ENCODE data around the gene RGL3.
A peak's percentile ranks its signal among the peaks of the same experiment; 100 is the strongest.
"Not testable (repeated sequence)": the region's sequence is repeated elsewhere in the genome, so short reads cannot be mapped to it uniquely, and the experiment has no call there.

The RGL3 gene

GRCh38 chr19:11420429-11421370 is 1.6 kb upstream of the RGL3 start:
- no peak for ATAC-seq

GRCh38 chr19:11418094-11418548 is 993 bp downstream of the RGL3 start:
- ATAC-seq, result no peak

DNA sequence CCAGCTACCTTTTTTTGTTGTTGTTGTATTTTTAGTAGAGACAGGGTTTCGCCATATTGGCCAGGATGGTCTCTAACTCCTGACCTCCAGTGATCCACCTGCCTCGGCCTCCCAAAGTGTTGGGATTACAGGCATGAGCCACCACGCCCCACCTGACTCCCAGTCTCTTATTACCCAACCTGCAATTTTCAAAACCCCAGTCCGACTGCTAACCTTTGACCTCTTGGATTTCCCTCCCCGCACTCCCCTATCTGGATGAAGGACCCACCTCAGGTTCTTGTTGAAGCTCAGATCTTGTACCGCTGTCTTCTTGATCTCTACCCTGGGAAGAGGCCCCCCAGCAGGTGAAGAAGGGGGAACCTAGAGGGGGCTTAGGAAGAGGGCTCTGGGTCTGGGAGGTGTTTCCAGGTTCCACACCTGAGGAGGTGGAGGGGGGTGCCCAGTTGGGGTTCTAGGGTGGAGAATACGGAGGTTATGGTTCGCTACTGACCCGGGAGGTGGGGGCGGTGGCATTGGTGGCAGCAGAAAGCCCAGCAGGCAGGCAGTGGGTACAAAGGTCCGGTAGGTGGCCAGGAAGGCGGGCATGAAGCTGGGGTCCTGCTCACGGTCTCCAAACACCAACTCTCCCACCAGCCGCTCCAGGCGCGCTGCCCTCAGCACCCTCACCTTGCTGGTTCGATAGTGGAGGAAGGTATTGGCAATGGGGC is 2.6 kb downstream of the RGL3 start:
- no peak for ATAC-seq

DNA sequence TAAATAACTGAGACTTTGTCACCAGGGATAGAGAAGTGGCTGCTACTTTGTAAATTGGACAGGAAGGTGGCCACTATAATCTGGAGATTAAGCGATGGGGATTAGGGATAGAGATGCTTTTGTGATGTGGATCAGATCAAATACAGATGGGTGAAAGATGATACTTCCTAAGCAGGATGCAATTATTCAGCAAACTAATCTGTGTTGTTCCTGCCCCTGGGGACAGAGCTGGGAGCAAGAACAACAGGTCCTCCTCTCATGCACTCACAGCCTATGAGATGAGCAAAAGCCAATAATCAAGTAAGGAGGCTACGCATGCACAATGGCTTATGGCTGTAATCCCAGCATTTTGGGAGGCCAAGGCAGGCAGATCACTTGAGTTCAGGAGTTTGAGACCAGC is 4.6 kb downstream of the RGL3 start:
- ATAC-seq, result no peak

- no peak for ATAC-seq
Measured at GRCh38 chr19:11410682-11411081, 8.4 kb downstream of the RGL3 start.

DNA sequence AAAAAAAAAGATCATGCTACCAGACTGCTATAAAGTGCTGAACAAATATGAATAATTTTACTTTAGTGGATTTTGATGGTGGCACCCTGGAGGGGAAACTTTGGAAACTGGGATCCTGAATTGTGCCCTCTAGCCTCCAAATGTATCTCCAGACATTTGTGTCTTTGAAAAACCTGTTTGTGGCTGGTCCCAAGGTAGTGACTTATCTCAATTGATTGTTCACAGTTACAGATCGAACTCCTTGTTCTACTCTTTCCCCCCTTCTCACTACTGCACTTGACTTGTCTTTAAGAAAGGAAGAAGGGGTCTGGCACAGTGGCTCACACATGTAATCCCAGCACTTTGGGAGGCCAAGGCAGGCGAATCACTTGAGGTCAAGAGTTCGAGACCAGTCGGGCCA is 10.5 kb downstream of the RGL3 start:
- ATAC-seq, result no peak

- ATAC-seq, result not testable (repeated sequence)
Measured at GRCh38 chr19:11406703-11407236, 12.3 kb downstream of the RGL3 start.

- ATAC-seq, result peak in 1 of 2 donors; percentile 66
Measured at GRCh38 chr19:11405846-11406643, 13.1 kb downstream of the RGL3 start.

DNA sequence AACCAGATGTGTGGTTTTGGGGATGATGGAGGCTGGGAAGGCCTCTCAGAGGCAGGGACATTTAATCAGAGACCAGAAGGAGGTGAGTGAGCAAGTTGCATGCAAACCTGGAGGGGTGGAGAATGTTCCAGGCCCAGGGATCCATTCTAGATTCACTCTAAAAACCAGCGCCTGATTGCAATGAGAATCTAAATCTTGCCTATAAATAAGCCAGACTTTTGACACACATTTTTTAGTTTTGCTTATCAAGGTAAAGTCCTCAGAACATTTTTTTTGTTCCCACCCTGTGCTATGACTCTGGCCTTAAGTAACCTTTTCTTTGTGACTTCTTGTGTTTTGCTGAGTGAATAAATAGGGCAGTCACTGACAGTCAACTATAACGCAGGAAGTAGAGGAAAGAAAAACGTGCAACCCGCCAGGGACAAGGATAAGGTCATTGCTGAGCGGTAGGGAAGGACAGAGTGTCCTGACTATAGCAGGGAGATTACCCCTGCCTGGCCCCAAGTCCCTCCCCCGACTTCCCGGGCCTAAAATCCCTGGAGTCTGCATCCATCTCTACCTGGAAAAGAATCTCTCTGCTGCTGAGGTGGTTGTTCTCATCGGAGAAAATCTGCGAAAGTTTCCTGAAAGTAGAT is 14.4 kb downstream of the RGL3 start:
- no peak for ATAC-seq

GRCh38 chr19:11401808-11402543 is 17.1 kb downstream of the RGL3 start:
- no peak for ATAC-seq

GRCh38 chr19:11400798-11401197 is 18.3 kb downstream of the RGL3 start:
- ATAC-seq, result no peak

- ATAC-seq, result no peak
Measured at GRCh38 chr19:11399667-11400066, 19.4 kb downstream of the RGL3 start.

DNA sequence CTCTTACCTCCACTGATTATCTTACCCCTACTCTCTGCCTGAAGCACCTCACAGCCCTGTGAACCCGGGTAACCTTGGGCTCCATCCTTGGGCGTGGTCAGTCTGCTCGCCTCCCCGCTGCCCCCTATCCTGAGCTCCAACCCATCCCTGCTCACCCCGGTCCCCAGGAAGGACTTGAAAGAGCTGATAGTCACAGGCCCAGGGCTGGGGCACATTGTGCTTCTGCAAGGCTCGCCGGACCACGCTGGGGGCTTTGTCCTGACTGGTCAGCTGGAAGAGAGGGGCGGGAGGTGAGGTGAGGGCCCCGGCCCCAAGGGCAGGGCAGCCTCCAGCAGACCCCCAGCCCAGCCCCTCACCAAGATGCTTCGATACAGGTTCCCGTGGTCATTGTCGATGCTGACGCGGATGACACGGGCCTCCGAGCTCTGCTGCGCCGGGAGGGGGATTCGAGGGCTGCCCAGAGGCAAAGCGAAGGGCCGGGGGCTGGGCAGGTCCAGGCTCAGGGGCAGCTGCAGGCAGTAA is 22.0 kb downstream of the RGL3 start:
- no peak for ATAC-seq

GRCh38 chr19:11390933-11391680 is 28.0 kb downstream of the RGL3 start:
- no peak for ATAC-seq

- ATAC-seq, result no peak
Measured at GRCh38 chr19:11390359-11390758, 28.8 kb downstream of the RGL3 start.

- no peak for ATAC-seq
Measured at GRCh38 chr19:11387162-11388034, 31.7 kb downstream of the RGL3 start.

DNA sequence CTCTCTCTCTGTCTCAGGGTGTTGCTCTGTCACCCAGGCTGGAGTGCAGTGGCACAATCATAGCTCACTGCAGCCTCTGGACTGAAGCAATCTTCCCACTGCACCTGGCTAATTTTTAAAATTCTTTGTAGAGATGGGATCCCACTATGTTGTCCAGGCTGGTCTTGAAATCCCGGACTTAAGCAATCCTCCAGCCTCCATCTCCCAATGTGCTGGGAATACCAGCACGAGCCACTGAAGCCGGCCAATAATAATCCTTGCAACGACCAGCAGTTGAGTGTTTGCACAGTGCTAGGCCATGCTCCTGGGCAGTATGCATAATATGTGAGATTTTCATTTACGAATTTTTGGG is 34.4 kb downstream of the RGL3 start:
- ATAC-seq, result no peak

DNA sequence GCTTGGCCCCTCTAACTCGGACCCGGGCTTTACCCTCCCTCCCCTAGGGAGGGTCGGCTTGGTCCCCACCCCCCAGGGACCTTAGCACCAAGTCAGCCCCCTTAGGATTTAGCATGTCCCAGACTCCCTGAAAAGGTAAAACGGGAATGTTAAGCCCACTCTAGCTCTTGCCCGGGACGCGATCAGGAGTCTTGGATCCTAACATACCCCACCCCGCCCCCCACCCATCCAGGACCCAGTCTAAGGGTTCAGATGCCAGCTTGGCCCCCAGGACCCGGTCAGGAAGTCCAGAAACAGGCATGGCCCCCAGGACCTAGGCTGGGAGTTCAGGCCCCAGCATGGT is 35.4 kb downstream of the RGL3 start:
- no peak for ATAC-seq

- ATAC-seq, result no peak
Measured at GRCh38 chr19:11382898-11383705, 36.0 kb downstream of the RGL3 start.
